CD14-positive monocyte (primary cell): ENCODE results near the gene KIAA0040. TPM values are rescaled to one million over a fixed set of nuclear protein-coding genes. Genes with fewer than 3 reads are reported as not detected.

Experiments
- DNase-seq, 3 donors: peaks; one replicate each; pipeline ENCODE4 v3.0.0-alpha.2; 2011 to 2022
- H2AFZ ChIP-seq: 2 replicates; pipeline ENCODE4 v1.6.0; 2012; ENCODE audit warnings: mild to moderate bottlenecking, low read depth, low read length, inconsistent platforms; ENCODE audit not compliant: insufficient read depth, poor library complexity, severe bottlenecking
- H3K27ac ChIP-seq, 2 donors: 1 replicate in 1 of 2; 2 replicates in 1 of 2; pipeline ENCODE4 v1.5.1; 2012 to 2013; ENCODE audit warnings: low read length in 2 of 2, control low read depth in 1 of 2, inconsistent platforms in 1 of 2, low read depth in 1 of 2, mild to moderate bottlenecking in 1 of 2
- H3K27me3 ChIP-seq, 2 donors: one replicate each; pipeline versions ENCODE4 v1.6.0 to v1.6.1; 2011 to 2013; ENCODE audit warnings: low read length in 2 of 2; ENCODE audit not compliant: control insufficient read depth in 2 of 2, insufficient read depth in 2 of 2
- H3K36me3 ChIP-seq, 2 donors: replicated peaks in 1 of 2; 1 replicate in 1 of 2; 2 replicates in 1 of 2; pipeline versions ENCODE4 v1.5.1 to v1.6.1; 2012 to 2013; ENCODE audit warnings: low read length in 2 of 2, control low read depth in 1 of 2, inconsistent platforms in 1 of 2, mild to moderate bottlenecking in 1 of 2; ENCODE audit not compliant: insufficient read depth in 2 of 2, control insufficient read depth in 1 of 2
- H3K4me1 ChIP-seq, 2 donors: 1 replicate in 1 of 2; 2 replicates in 1 of 2; pipeline versions ENCODE4 v1.5.1 to v1.6.1; 2012 to 2013; ENCODE audit warnings: low read length in 2 of 2, control low read depth in 1 of 2, inconsistent platforms in 1 of 2, mild to moderate bottlenecking in 1 of 2, moderate library complexity in 1 of 2; ENCODE audit not compliant: insufficient read depth in 2 of 2, control insufficient read depth in 1 of 2
- H3K4me2 ChIP-seq: replicated peaks from 2 replicates; pipeline ENCODE3; 2012; ENCODE audit warnings: low read length, moderate library complexity, mild to moderate bottlenecking; ENCODE audit not compliant: poor library complexity, severe bottlenecking; ENCODE audit errors: extremely low read depth
- H3K4me3 ChIP-seq, 3 experiments: fragments of 200-600 bp in 1 of 3; sonication (generic) in 1 of 3; replicated peaks in 1 of 3; 1 replicate in 2 of 3; 2 replicates in 1 of 3; pipeline ENCODE4 v1.5.1; 2011 to 2013; ENCODE audit warnings: low read length in 3 of 3, mild to moderate bottlenecking in 3 of 3, control low read depth in 2 of 3, low read depth in 2 of 3, inconsistent platforms in 1 of 3, moderate library complexity in 1 of 3
- H3K79me2 ChIP-seq: 2 replicates; pipeline ENCODE4 v1.6.0; 2012; ENCODE audit warnings: mild to moderate bottlenecking, control low read depth, inconsistent platforms, low read length, moderate library complexity; ENCODE audit not compliant: insufficient read depth
- H3K9ac ChIP-seq: 2 replicates; pipeline ENCODE4 v1.6.0; 2017; ENCODE audit warnings: low read length, mild to moderate bottlenecking; ENCODE audit not compliant: insufficient read depth, poor library complexity, severe bottlenecking
- H3K9me3 ChIP-seq, 2 donors: replicated peaks in 1 of 2; 1 replicate in 1 of 2; 2 replicates in 1 of 2; pipeline versions ENCODE4 v1.5.1 to v1.6.1; 2012 to 2013; ENCODE audit warnings: low read length in 2 of 2, control low read depth in 1 of 2; ENCODE audit not compliant: control insufficient read depth in 1 of 2, insufficient read depth in 1 of 2
- H4K20me1 ChIP-seq: 2 replicates; pipeline ENCODE4 v1.6.0; 2012; ENCODE audit warnings: mild to moderate bottlenecking, low read length, control low read depth, moderate library complexity; ENCODE audit not compliant: insufficient read depth
- H3K27ac Mint-ChIP-seq, 7 donors: one replicate each; pipeline ENCODE4 v1.8.0; 2020; ENCODE audit warnings: mild to moderate bottlenecking in 7 of 7, mixed read lengths in 7 of 7, moderate library complexity in 6 of 7, inconsistent platforms in 2 of 7
- H3K27me3 Mint-ChIP-seq, 3 donors: one replicate each; pipeline ENCODE4 v1.8.0; 2021 to 2022; ENCODE audit warnings: low read depth in 3 of 3, mild to moderate bottlenecking in 3 of 3, mixed read lengths in 3 of 3, moderate library complexity in 3 of 3, inconsistent platforms in 1 of 3
- H3K36me3 Mint-ChIP-seq, 2 donors: one replicate each; pipeline ENCODE4 v1.8.0; 2020; ENCODE audit warnings: mixed read lengths in 2 of 2, inconsistent platforms in 1 of 2, mild to moderate bottlenecking in 1 of 2
- H3K4me1 Mint-ChIP-seq: one replicate; pipeline ENCODE4 v1.8.0; 2020; ENCODE audit warnings: mild to moderate bottlenecking, mixed read lengths
- H3K4me3 Mint-ChIP-seq, 2 donors: one replicate each; pipeline ENCODE4 v1.8.0; 2020; ENCODE audit warnings: mild to moderate bottlenecking in 2 of 2, mixed read lengths in 2 of 2, moderate library complexity in 1 of 2
- H3K9me3 Mint-ChIP-seq, 7 donors: one replicate each; pipeline ENCODE4 v1.8.0; 2020 to 2022; ENCODE audit warnings: mixed read lengths in 7 of 7, mild to moderate bottlenecking in 6 of 7, moderate library complexity in 6 of 7, inconsistent platforms in 2 of 7
- WGBS: methylation state at CpG from one replicate; pipeline ENCODE4 v1.1.5; 2013; ENCODE audit warnings: missing lambda C conversion rate; ENCODE audit not compliant: insufficient coverage; 5-methylcytosine and 5-hydroxymethylcytosine counted together
- intact Hi-C, 2 donors: fragments of 100-400 bp; cut with micrococcal nuclease; formaldehyde crosslinking; loops; one replicate each; pipeline versions ENCODE4 v1.15.0 to v1.15.1; 2023
- polyA plus RNA-seq, 3 donors: library from polyadenylated mRNA; depleted of rRNA in 1 of 3; unstranded in 2 of 3; stranded (reverse) in 1 of 3; fragments of 300-500 nt in 2 of 3; fragments of >200 nt in 1 of 3; fragmentation: Illumina TruSeq in 2 of 3; gene quantifications; 1 replicate in 2 of 3; 2 replicates in 1 of 3; pipeline ENCODE4 v1.2.3, GENCODE V29; 2012 to 2021
- TF ChIP-seq, protein P1 (sequence below): fragments of 200-600 bp; IDR thresholded peaks from one replicate; pipeline ENCODE4 v1.8.0; 2022; ENCODE audit warnings: antibody characterized with exemption, mild to moderate bottlenecking

The KIAA0040 gene
- polyA plus RNA-seq, 3 donors = 24.0 to 35.4 (median 25.9) TPM

DNA sequence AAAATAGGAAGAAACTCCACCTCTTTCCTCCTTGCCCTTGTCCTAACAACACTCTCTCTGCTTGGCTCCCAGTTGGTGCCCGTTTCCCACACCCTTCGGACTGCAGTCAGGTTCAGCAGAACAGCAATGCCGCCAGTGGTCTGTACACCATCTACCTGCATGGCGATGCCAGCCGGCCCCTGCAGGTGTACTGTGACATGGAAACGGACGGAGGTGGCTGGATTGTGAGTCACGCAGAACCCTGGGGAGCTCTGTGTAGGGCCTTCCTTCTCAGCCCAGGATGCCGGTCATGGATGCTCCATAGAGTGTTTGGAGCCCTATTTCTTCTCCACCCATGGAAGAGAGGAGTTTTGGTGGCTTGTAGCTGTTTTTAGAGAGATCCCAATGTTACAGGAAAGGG is 64.1 kb downstream of the KIAA0040 start:
- H3K4me3 Mint-ChIP-seq = peak overlapping the region in 1 of 2 donors; percentile 70
- intact Hi-C loops = loop anchor here in 1 of 2 donors (5.0 kb wide), 1 partner anchor 91 kb away; no protein-coding TSS in a partner anchor
- Histone ChIP-seq H3K27me3 (no peaks in the 10 kb centered on the region), H3K36me3 (no peaks in the 10 kb centered on the region), H3K9me3 (no peaks in the 10 kb centered on the region), H4K20me1 (no peaks in the 10 kb centered on the region), H3K9ac (no peak overlapping the region), H3K79me2 (peaks cover 7% of the 10 kb centered on the region), H3K27ac (peak overlapping the region; percentile 7 to 72), H3K4me1 (peaks cover 47 to 55% of the 10 kb centered on the region in 2 donors), H3K4me2 (peak overlapping the region; percentile 58), H3K4me3 (peak overlapping the region in 1 of 3 experiments; percentile 46), H2AFZ (peak overlapping the region; percentile 39)
- TF ChIP-seq, protein P1, sequence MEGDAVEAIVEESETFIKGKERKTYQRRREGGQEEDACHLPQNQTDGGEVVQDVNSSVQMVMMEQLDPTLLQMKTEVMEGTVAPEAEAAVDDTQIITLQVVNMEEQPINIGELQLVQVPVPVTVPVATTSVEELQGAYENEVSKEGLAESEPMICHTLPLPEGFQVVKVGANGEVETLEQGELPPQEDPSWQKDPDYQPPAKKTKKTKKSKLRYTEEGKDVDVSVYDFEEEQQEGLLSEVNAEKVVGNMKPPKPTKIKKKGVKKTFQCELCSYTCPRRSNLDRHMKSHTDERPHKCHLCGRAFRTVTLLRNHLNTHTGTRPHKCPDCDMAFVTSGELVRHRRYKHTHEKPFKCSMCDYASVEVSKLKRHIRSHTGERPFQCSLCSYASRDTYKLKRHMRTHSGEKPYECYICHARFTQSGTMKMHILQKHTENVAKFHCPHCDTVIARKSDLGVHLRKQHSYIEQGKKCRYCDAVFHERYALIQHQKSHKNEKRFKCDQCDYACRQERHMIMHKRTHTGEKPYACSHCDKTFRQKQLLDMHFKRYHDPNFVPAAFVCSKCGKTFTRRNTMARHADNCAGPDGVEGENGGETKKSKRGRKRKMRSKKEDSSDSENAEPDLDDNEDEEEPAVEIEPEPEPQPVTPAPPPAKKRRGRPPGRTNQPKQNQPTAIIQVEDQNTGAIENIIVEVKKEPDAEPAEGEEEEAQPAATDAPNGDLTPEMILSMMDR = no peak
- no peak for DNase-seq
- WGBS = 69% methylated on average over 8 of the region's 9 CpGs
- H3K27me3 Mint-ChIP-seq = no peaks in the 10 kb centered on the region
- peaks cover 53% of the 10 kb centered on the region for H3K4me1 Mint-ChIP-seq
- peaks cover 0 to 3% (median 0%) of the 10 kb centered on the region in 7 donors for H3K9me3 Mint-ChIP-seq
- peak overlapping the region; percentile 30 to 83 (median 80) for H3K27ac Mint-ChIP-seq
- no peaks in the 10 kb centered on the region for H3K36me3 Mint-ChIP-seq

DNA sequence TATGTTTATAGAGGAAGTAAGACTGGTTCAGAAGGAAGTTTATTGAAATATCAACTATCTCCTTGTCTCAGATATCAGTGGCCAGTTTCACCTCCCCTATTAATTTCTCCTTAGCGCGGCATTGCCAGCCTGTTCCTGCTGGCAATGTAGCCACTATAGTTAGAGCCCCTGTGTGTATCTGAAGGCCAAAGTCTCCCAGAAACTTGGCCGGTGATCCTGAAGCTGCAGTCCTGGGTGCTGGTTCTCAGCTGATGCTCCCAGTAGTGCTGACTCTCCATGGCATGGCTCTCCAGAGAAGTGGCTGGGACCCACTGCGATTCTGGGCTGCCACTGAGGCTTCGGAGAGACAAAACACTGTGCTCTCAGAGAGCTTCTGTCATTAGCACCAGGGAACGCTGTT is 65.0 kb downstream of the KIAA0040 start:
- Histone ChIP-seq H3K9me3 (no peaks in the 10 kb centered on the region), H3K27me3 (no peaks in the 10 kb centered on the region), H3K4me2 (peak overlapping the region; percentile 58), H3K4me3 (peak overlapping the region in 1 of 3 experiments; percentile 46), H3K27ac (peak overlapping the region; percentile 51 to 72), H2AFZ (peak overlapping the region; percentile 39), H3K9ac (no peak overlapping the region), H3K79me2 (peaks cover 7% of the 10 kb centered on the region), H4K20me1 (no peaks in the 10 kb centered on the region), H3K4me1 (peaks cover 50 to 58% of the 10 kb centered on the region in 2 donors), H3K36me3 (no peaks in the 10 kb centered on the region)
- TF ChIP-seq, protein P1 = no peak
- DNase-seq = peak in 2 of 3 donors; percentile 14 to 29
- peak overlapping the region in 1 of 2 donors; percentile 57 for H3K4me3 Mint-ChIP-seq
- H3K9me3 Mint-ChIP-seq = peaks cover 0 to 3% (median 0%) of the 10 kb centered on the region in 7 donors
- no peaks in the 10 kb centered on the region for H3K36me3 Mint-ChIP-seq
- 51% methylated on average over 6 of the region's 6 CpGs for WGBS
- H3K27ac Mint-ChIP-seq = peak overlapping the region in 6 of 7 donors; percentile 30 to 81 (median 75)
- H3K4me1 Mint-ChIP-seq = peaks cover 56% of the 10 kb centered on the region
- intact Hi-C loops = loop anchor here in 1 of 2 donors (5.0 kb wide), 1 partner anchor 90 kb away; no protein-coding TSS in a partner anchor
- H3K27me3 Mint-ChIP-seq = no peaks in the 10 kb centered on the region
